Measurements from ENCODE around the gene FMO2.

The FMO2 gene

GRCh38 chr1:171159148-171159547 lies 26.0 kb upstream of the FMO2 start:
- Histone ChIP-seq H3K27me3 (ENCODE audit: insufficient read depth, low read length) (no peaks in the 10 kb centered on the region), H3K4me1 (ENCODE audit: insufficient read depth, low read length) (no peaks in the 10 kb centered on the region), H3K4me3 (ENCODE audit: low read length) (no peak overlapping the region), H3K36me3 (ENCODE audit: insufficient read depth, low read length) (no peaks in the 10 kb centered on the region), H2AFZ (ENCODE audit: low read depth, low read length) (no peak overlapping the region), H3K9me3 (ENCODE audit: low read length) (no peaks in the 10 kb centered on the region)

- Histone ChIP-seq H3K9me3 (ENCODE audit: low read length) (no peaks in the 10 kb centered on the region), H3K36me3 (ENCODE audit: insufficient read depth, low read length) (no peaks in the 10 kb centered on the region), H3K4me3 (ENCODE audit: low read length) (no peak overlapping the region), H3K4me1 (ENCODE audit: insufficient read depth, low read length) (no peaks in the 10 kb centered on the region), H3K27me3 (ENCODE audit: insufficient read depth, low read length) (no peaks in the 10 kb centered on the region), H2AFZ (ENCODE audit: low read depth, low read length) (no peak overlapping the region)
Observed at GRCh38 chr1:171160211-171160610, 24.9 kb upstream of the FMO2 start.

GRCh38 chr1:171160639-171161354 lies 24.3 kb upstream of the FMO2 start:
- Histone ChIP-seq H3K27me3 (ENCODE audit: insufficient read depth, low read length) (no peaks in the 10 kb centered on the region), H3K9me3 (ENCODE audit: low read length) (no peaks in the 10 kb centered on the region), H3K4me1 (ENCODE audit: insufficient read depth, low read length) (no peaks in the 10 kb centered on the region), H2AFZ (ENCODE audit: low read depth, low read length) (no peak overlapping the region), H3K4me3 (ENCODE audit: low read length) (no peak overlapping the region), H3K36me3 (ENCODE audit: insufficient read depth, low read length) (no peaks in the 10 kb centered on the region)

- Histone ChIP-seq H2AFZ (ENCODE audit: low read depth, low read length) (no peak overlapping the region), H3K4me3 (ENCODE audit: low read length) (no peak overlapping the region), H3K9me3 (ENCODE audit: low read length) (no peaks in the 10 kb centered on the region), H3K27me3 (ENCODE audit: insufficient read depth, low read length) (no peaks in the 10 kb centered on the region), H3K4me1 (ENCODE audit: insufficient read depth, low read length) (no peaks in the 10 kb centered on the region), H3K36me3 (ENCODE audit: insufficient read depth, low read length) (no peaks in the 10 kb centered on the region)
Observed at GRCh38 chr1:171161431-171161830, 23.7 kb upstream of the FMO2 start.

GRCh38 chr1:171166361-171166760 lies 18.7 kb upstream of the FMO2 start:
- Histone ChIP-seq H3K27me3 (ENCODE audit: insufficient read depth, low read length) (no peaks in the 10 kb centered on the region), H2AFZ (ENCODE audit: low read depth, low read length) (no peak overlapping the region), H3K9me3 (ENCODE audit: low read length) (no peaks in the 10 kb centered on the region), H3K36me3 (ENCODE audit: insufficient read depth, low read length) (no peaks in the 10 kb centered on the region), H3K4me1 (ENCODE audit: insufficient read depth, low read length) (no peaks in the 10 kb centered on the region), H3K4me3 (ENCODE audit: low read length) (no peak overlapping the region)

- no peaks in the 10 kb centered on the region for H3K4me1 ChIP-seq (ENCODE audit: insufficient read depth, low read length)
- no peak overlapping the region for H2AFZ ChIP-seq (ENCODE audit: low read depth, low read length)
- no peaks in the 10 kb centered on the region for H3K36me3 ChIP-seq (ENCODE audit: insufficient read depth, low read length)
- H3K27me3 ChIP-seq (ENCODE audit: insufficient read depth, low read length), result no peaks in the 10 kb centered on the region
- no peaks in the 10 kb centered on the region for H3K9me3 ChIP-seq (ENCODE audit: low read length)
- no peak overlapping the region for H3K4me3 ChIP-seq (ENCODE audit: low read length)
Observed at GRCh38 chr1:171167785-171168184, 17.3 kb upstream of the FMO2 start.

- Histone ChIP-seq H3K4me3 (ENCODE audit: low read length) (no peak overlapping the region), H2AFZ (ENCODE audit: low read depth, low read length) (no peak overlapping the region)
Observed at GRCh38 chr1:171172471-171172870, 12.6 kb upstream of the FMO2 start.

GRCh38 chr1:171173069-171173468 lies 12.0 kb upstream of the FMO2 start:
- H3K27me3 ChIP-seq (ENCODE audit: insufficient read depth, low read length), result no peaks in the 10 kb centered on the region
- H3K9me3 ChIP-seq (ENCODE audit: low read length), result no peaks in the 10 kb centered on the region
- no peaks in the 10 kb centered on the region for H3K4me1 ChIP-seq (ENCODE audit: insufficient read depth, low read length)
- no peaks in the 10 kb centered on the region for H3K36me3 ChIP-seq (ENCODE audit: insufficient read depth, low read length)
- H3K4me3 ChIP-seq (ENCODE audit: low read length), result no peak overlapping the region
- H2AFZ ChIP-seq (ENCODE audit: low read depth, low read length), result no peak overlapping the region

More at GRCh38 chr1:171172471-171172870, 12.6 kb upstream of the FMO2 start:
- H3K27me3 ChIP-seq (ENCODE audit: insufficient read depth, low read length), result no peaks in the 10 kb centered on the region
- no peaks in the 10 kb centered on the region for H3K4me1 ChIP-seq (ENCODE audit: insufficient read depth, low read length)
- no peaks in the 10 kb centered on the region for H3K36me3 ChIP-seq (ENCODE audit: insufficient read depth, low read length)
- H3K9me3 ChIP-seq (ENCODE audit: low read length), result no peaks in the 10 kb centered on the region

GRCh38 chr1:171174560-171175294 lies 10.4 kb upstream of the FMO2 start:
- H3K27me3 ChIP-seq (ENCODE audit: insufficient read depth, low read length), result no peaks in the 10 kb centered on the region
- no peak overlapping the region for H3K4me3 ChIP-seq (ENCODE audit: low read length)
- no peaks in the 10 kb centered on the region for H3K4me1 ChIP-seq (ENCODE audit: insufficient read depth, low read length)
- H3K36me3 ChIP-seq (ENCODE audit: insufficient read depth, low read length), result no peaks in the 10 kb centered on the region
- H3K9me3 ChIP-seq (ENCODE audit: low read length), result no peaks in the 10 kb centered on the region
- H2AFZ ChIP-seq (ENCODE audit: low read depth, low read length), result no peak overlapping the region

- Histone ChIP-seq H2AFZ (ENCODE audit: low read depth, low read length) (no peak overlapping the region), H3K4me1 (ENCODE audit: insufficient read depth, low read length) (no peaks in the 10 kb centered on the region), H3K27me3 (ENCODE audit: insufficient read depth, low read length) (no peaks in the 10 kb centered on the region), H3K36me3 (ENCODE audit: insufficient read depth, low read length) (no peaks in the 10 kb centered on the region), H3K9me3 (ENCODE audit: low read length) (no peaks in the 10 kb centered on the region), H3K4me3 (ENCODE audit: low read length) (no peak overlapping the region)
Observed at GRCh38 chr1:171177261-171177660, 7.8 kb upstream of the FMO2 start.

GRCh38 chr1:171179318-171180227 lies 5.5 kb upstream of the FMO2 start:
- no peaks in the 10 kb centered on the region for H3K27me3 ChIP-seq (ENCODE audit: insufficient read depth, low read length)
- H3K4me3 ChIP-seq (ENCODE audit: low read length), result no peak overlapping the region
- no peaks in the 10 kb centered on the region for H3K9me3 ChIP-seq (ENCODE audit: low read length)
- no peaks in the 10 kb centered on the region for H3K36me3 ChIP-seq (ENCODE audit: insufficient read depth, low read length)
- H3K4me1 ChIP-seq (ENCODE audit: insufficient read depth, low read length), result no peaks in the 10 kb centered on the region
- no peak overlapping the region for H2AFZ ChIP-seq (ENCODE audit: low read depth, low read length)

- H3K4me3 ChIP-seq (ENCODE audit: low read length), result no peak overlapping the region
- no peaks in the 10 kb centered on the region for H3K4me1 ChIP-seq (ENCODE audit: insufficient read depth, low read length)
- H3K36me3 ChIP-seq (ENCODE audit: insufficient read depth, low read length), result no peaks in the 10 kb centered on the region
- H3K27me3 ChIP-seq (ENCODE audit: insufficient read depth, low read length), result no peaks in the 10 kb centered on the region
- no peaks in the 10 kb centered on the region for H3K9me3 ChIP-seq (ENCODE audit: low read length)
- no peak overlapping the region for H2AFZ ChIP-seq (ENCODE audit: low read depth, low read length)
Observed at GRCh38 chr1:171180670-171181069, 4.4 kb upstream of the FMO2 start.
